A375 (cell line): ENCODE results near the gene CENPVL3. TPM values are rescaled to one million over a fixed set of nuclear protein-coding genes. Genes with fewer than 3 reads are reported as not detected.

Experiments
- total RNA-seq: library from RNA; depleted of rRNA; stranded (reverse); fragments of >200 nt; shearing (Covaris generic); gene quantifications from 2 replicates; pipeline ENCODE4 v1.2.3, GENCODE V29; 2014; rRNA removed

Gene CENPVL3
- 0.08 TPM in 1 of 2 replicates, not detected in the other for total RNA-seq

DNA sequence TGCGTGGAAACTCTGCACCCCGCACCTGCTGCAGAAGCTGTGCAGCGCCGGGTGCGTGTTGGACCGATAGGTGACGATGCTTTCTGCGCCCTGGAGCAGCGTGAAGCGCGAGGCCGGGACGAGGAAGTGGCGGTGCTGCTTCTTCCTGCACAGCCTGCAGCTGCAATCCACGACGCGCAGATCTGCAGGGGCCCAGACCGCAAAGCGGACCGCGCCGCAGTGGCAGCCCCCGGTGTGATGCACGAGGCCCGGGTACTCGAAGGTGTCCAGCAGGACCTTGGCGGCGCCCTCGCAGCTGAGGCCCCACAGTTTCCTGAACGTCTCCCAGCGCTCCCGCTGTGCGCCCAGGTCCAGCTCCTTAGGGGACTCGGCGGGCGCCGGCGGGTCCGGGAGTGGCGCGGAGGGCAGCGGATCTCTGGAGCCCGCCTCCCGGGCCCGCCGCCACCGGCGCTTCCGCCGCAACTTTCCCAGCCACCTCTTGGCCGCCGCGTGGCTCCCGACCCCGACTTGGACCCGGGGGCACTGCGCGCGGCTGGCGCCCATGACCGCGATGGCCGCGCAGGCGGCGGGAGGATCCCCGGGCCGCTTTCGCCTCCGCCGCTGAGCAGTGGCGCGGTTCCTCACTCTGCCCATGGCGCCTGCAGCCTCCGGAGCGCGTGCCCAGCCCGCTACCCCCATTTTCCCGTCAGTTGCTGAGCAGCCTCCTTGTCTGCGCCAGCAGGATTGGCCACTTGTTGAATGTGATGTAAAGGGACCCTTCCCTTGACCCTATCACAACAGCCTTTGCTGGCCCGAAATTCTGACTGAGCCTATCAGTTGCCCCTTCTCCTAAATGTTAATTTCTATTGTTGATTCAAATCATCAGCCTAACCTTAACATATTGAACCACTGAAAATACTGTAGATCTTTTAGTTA lies at the start of gene CENPVL3:
TSS of gene CENPVL3 (minus strand) at position 672 of the 915 bp plus-strand sequence. CDS start at position 633, 39 bp downstream.

Other genes with a start within 250 kb of the CENPVL3 start
- gene NUDT11, start 122.3 kb downstream of the CENPVL3 start, total RNA-seq: 2.7 and 3.6 TPM in 2 replicates
- gene CENPVL2, start 63.9 kb upstream of the CENPVL3 start, total RNA-seq: not detected in 2 replicates
- not detected in 2 replicates for gene CENPVL1, start 91.6 kb upstream of the CENPVL3 start, total RNA-seq
- gene GSPT2, start 124.5 kb upstream of the CENPVL3 start, total RNA-seq: 6.6 TPM in 2 replicates